Mesothelial cell of epicardium (in vitro differentiated cells): ENCODE data around the gene SLIT3. TPM values are rescaled to one million over a fixed set of nuclear protein-coding genes. Genes with fewer than 3 reads are reported as not detected.

ENCODE experiments used
- DNase-seq, 2 experiments: peaks; one replicate each; pipeline ENCODE4 v3.0.0; 2021; ENCODE audit warnings: low spot score in 2 of 2; ENCODE audit not compliant: unreplicated experiment in 2 of 2
- H3K27ac Mint-ChIP-seq: 2 replicates; pipeline ENCODE4 v1.8.0; 2021; ENCODE audit warnings: mixed read lengths
- H3K27me3 Mint-ChIP-seq: 2 replicates; pipeline ENCODE4 v1.8.0; 2021; ENCODE audit warnings: low read depth, mixed read lengths
- H3K36me3 Mint-ChIP-seq: 2 replicates; pipeline ENCODE4 v1.8.0; 2021; ENCODE audit warnings: mixed read lengths
- H3K4me1 Mint-ChIP-seq: 2 replicates; pipeline ENCODE4 v1.8.0; 2021; ENCODE audit warnings: mixed read lengths
- H3K4me3 Mint-ChIP-seq: 2 replicates; pipeline ENCODE4 v1.8.0; 2021; ENCODE audit warnings: mild to moderate bottlenecking, moderate library complexity, mixed read lengths
- H3K9me3 Mint-ChIP-seq: 2 replicates; pipeline ENCODE4 v1.8.0; 2021; ENCODE audit warnings: mixed read lengths
- total RNA-seq: library from RNA; stranded (reverse); gene quantifications from 3 replicates; pipeline ENCODE4 v1.2.1, GENCODE V29; 2021
- TF ChIP-seq, protein P1 (sequence below): fragments of 200-600 bp; sonication (generic); IDR thresholded peaks from one replicate; pipeline ENCODE4 v1.5.0; 2021; ENCODE audit warnings: antibody characterized with exemption; ENCODE audit not compliant: unreplicated experiment

The SLIT3 gene
- total RNA-seq, 1 donor from 2014 or later: 65.1 TPM

DNA sequence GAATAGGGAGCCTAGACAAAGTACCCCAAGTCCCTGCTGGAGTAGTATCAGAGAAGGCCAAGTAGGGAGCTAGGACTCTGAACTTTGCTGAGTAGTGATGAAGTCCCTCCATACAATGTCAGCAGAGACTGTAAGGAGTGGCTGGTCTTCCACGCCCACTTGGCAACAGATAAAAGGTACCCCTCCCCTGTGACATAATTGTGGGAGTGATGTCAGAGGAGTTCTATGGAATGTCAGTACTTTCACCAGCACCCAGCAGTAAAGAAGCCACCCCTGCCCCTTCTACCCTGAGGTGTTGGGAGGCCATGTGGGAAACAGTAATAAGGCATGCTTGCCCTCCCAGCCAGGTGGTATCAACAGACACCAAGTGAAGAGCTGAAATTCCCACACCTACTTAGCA is 143.9 kb downstream of the SLIT3 start:
- no peak for DNase-seq
- Mint-ChIP-seq H3K27ac (peak overlapping the region; percentile 52), H3K4me3 (no peak overlapping the region), H3K4me1 (peaks cover 39% of the 10 kb centered on the region), H3K27me3 (no peaks in the 10 kb centered on the region), H3K36me3 (peaks cover 23% of the 10 kb centered on the region), H3K9me3 (peaks cover 29% of the 10 kb centered on the region)
- TF ChIP-seq, protein P1, sequence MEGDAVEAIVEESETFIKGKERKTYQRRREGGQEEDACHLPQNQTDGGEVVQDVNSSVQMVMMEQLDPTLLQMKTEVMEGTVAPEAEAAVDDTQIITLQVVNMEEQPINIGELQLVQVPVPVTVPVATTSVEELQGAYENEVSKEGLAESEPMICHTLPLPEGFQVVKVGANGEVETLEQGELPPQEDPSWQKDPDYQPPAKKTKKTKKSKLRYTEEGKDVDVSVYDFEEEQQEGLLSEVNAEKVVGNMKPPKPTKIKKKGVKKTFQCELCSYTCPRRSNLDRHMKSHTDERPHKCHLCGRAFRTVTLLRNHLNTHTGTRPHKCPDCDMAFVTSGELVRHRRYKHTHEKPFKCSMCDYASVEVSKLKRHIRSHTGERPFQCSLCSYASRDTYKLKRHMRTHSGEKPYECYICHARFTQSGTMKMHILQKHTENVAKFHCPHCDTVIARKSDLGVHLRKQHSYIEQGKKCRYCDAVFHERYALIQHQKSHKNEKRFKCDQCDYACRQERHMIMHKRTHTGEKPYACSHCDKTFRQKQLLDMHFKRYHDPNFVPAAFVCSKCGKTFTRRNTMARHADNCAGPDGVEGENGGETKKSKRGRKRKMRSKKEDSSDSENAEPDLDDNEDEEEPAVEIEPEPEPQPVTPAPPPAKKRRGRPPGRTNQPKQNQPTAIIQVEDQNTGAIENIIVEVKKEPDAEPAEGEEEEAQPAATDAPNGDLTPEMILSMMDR: no peak

DNA sequence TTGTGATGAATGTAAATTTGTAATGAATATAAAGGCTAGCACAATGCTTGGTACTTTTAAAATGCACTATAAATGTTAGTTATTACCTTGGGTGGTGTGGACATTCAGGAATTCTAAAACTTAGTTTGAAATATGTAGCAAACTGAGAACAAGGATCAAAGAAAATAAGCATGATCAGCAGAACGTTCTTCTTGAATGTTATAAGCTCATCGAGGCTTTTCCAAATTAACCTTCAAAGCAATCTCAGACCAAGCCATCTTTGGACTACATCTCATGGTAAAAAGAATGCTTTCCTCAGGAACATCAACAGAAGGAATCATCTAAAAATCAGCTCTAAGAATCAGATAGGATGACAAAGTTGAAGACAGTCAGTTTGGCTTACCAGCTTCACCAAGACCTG is 146.3 kb downstream of the SLIT3 start:
- Mint-ChIP-seq H3K4me1 (peaks cover 28% of the 10 kb centered on the region), H3K27me3 (peaks cover 1% of the 10 kb centered on the region), H3K27ac (no peak overlapping the region), H3K36me3 (peaks cover 18% of the 10 kb centered on the region), H3K4me3 (no peak overlapping the region), H3K9me3 (peaks cover 24% of the 10 kb centered on the region)
- DNase-seq: no peak
- TF ChIP-seq, protein P1: no peak

DNA sequence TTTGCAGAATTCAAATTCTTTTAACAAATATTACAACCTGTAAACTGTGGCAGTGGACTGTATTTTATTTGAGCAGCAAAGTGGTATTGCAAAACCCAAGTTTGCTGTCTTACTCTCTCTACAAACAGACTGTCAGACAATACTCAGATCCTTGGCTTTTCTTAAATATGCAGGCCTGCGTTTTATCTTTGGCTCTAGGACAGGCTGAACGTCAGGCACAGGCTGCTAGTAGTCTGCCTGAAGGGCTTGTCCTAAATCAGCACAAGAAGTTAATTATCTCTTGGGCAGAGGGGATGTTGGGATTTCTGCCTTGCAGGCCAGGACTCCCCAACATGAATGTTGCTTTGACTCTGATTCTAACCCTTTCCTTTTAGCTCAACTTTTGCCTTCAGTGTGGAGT is 147.5 kb downstream of the SLIT3 start:
- DNase-seq: no peak
- TF ChIP-seq, protein P1: no peak
- peaks cover 19% of the 10 kb centered on the region for H3K9me3 Mint-ChIP-seq
- H3K36me3 Mint-ChIP-seq: peaks cover 13% of the 10 kb centered on the region
- no peak overlapping the region for H3K4me3 Mint-ChIP-seq
- peaks cover 40% of the 10 kb centered on the region for H3K4me1 Mint-ChIP-seq
- peak overlapping the region; percentile 79 for H3K27ac Mint-ChIP-seq
- H3K27me3 Mint-ChIP-seq: peaks cover 3% of the 10 kb centered on the region

DNA sequence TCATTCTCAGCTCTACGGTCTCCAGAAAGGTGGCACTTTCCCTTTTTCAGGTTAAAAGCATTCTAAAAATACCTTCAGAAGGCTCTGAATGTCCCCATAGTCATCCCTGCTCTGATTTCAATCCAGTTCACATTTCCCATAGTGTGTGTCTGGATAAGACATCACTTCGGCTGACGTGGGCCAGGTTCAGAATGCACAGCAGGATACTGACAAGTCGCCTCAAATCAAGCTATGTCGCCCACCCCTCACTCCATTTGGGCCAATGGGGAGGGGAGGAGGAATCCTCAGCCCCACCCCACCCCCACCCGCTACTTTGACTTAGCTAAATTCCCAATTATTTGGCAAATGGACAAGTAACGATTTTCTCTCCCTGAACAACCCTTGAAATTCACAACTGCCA is 148.0 kb downstream of the SLIT3 start:
- Mint-ChIP-seq H3K4me1 (peaks cover 45% of the 10 kb centered on the region), H3K4me3 (no peak overlapping the region), H3K27ac (peak overlapping the region; percentile 79), H3K27me3 (peaks cover 3% of the 10 kb centered on the region), H3K36me3 (peaks cover 8% of the 10 kb centered on the region), H3K9me3 (peaks cover 14% of the 10 kb centered on the region)
- no peak for DNase-seq
- TF ChIP-seq, protein P1: no peak

DNA sequence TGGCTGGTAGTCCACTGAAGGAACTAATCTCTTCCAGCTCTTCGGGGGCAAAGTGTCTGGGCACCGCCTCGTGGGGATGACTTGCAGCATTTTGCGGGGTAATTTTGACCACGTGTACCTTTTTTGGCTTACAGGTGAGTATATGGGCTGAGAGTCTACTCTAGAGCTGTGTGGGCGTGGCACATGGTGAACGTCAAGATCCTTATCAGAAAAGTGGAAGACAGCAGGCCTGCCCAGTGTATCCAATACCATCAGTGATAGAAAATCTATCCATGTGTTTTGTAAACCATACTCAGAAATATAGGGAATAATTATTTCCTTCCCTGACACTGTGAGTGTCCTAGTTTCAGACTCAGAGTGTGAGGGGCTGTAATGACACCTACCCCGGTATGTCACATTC is 148.5 kb downstream of the SLIT3 start:
- TF ChIP-seq, protein P1: no peak
- Mint-ChIP-seq H3K27me3 (peaks cover 3% of the 10 kb centered on the region), H3K9me3 (peaks cover 9% of the 10 kb centered on the region), H3K4me1 (peaks cover 49% of the 10 kb centered on the region), H3K4me3 (no peak overlapping the region), H3K36me3 (peaks cover 3% of the 10 kb centered on the region), H3K27ac (peak overlapping the region; percentile 25)
- no peak for DNase-seq
